GM12873 (cell line): Measurements from ENCODE around the gene UTRN.

Source experiments
- CTCF ChIP-seq: IDR thresholded peaks from 2 replicates; pipeline ENCODE4 v1.5.1; 2012; ENCODE audit warnings: low read depth, mild to moderate bottlenecking, moderate library complexity, low read length, control low read depth; ENCODE audit not compliant: insufficient read depth; ENCODE audit errors: missing control alignments

UTRN gene

GRCh38 chr6:144268794-144269349 is 16.3 kb upstream of the UTRN start:
- TF ChIP-seq CTCF = no peak

GRCh38 chr6:144277174-144277573 is 8.0 kb upstream of the UTRN start:
- no peak for TF ChIP-seq CTCF

GRCh38 chr6:144277605-144278227 is 7.4 kb upstream of the UTRN start:
- TF ChIP-seq CTCF = no peak

- no peak for TF ChIP-seq CTCF
Observed at GRCh38 chr6:144278659-144279314, 6.3 kb upstream of the UTRN start.

- no peak for TF ChIP-seq CTCF
Observed at GRCh38 chr6:144279484-144280150, 5.5 kb upstream of the UTRN start.

- no peak for TF ChIP-seq CTCF
Observed at GRCh38 chr6:144283646-144284477, 1.3 kb upstream of the UTRN start.
